ENCODE measurements around the gene CNOT8.

- TF ChIP-seq MEF2A (IDR thresholded peaks at IDR 0.05; ENCODE audit: borderline replicate concordance, low read depth) = no peak
- no peak for TF ChIP-seq USF1 (IDR thresholded peaks at IDR 0.05; ENCODE audit: borderline replicate concordance, low read depth)
- TF ChIP-seq USF2 (IDR thresholded peaks at IDR 0.05; ENCODE audit: borderline replicate concordance, low read depth, low read length) = no peak
- TF ChIP-seq CTCF (IDR thresholded peaks at IDR 0.05) = no peak
- TF ChIP-seq TCF12 (IDR thresholded peaks at IDR 0.05) = no peak
- TF ChIP-seq MXI1 (IDR thresholded peaks at IDR 0.05; ENCODE audit: low read depth, low read length) = no peak
- TF ChIP-seq EP300 (IDR thresholded peaks at IDR 0.05; ENCODE audit: borderline replicate concordance in 1 of 2, low read depth in 1 of 2, low read length in 1 of 2) = no peak
- TF ChIP-seq YY1 (IDR thresholded peaks at IDR 0.05; ENCODE audit: low read depth) = no peak
- no peak for TF ChIP-seq PBX3 (IDR thresholded peaks at IDR 0.05)
- no peak for TF ChIP-seq RCOR1 (IDR thresholded peaks at IDR 0.05; ENCODE audit: low read length)
- no peak for TF ChIP-seq TAF1 (IDR thresholded peaks at IDR 0.05; ENCODE audit: borderline replicate concordance, low read depth, low read length)
Observed at GRCh38 chr5:154878642-154879335, 20.4 kb downstream of the CNOT8 start.
